Endothelial cell of umbilical vein (primary cell): ENCODE measurements around the gene COL5A3. TPM values are rescaled to one million over a fixed set of nuclear protein-coding genes. Genes with fewer than 3 reads are reported as not detected.

Experiments used
- BruUV-seq: library from RNA; stranded (reverse); fragments of 400-500 nt; replicated peaks from 2 replicates; lab custom pipeline; 2021; lab: Mats Ljungman, UMichigan
- CTCF ChIA-PET: fragments of 300-600, 350-600 bp; sonication (Branson Sonifier 250); formaldehyde crosslinking; loops from one replicate; lab custom pipeline; 2021; ENCODE audit warnings: antibody characterized with exemption, inconsistent platforms; lab: Charles Lee
- POLR2A ChIA-PET: fragments of 300-600, 350-600 bp; sonication (Branson Sonifier 250); formaldehyde crosslinking; loops from one replicate; lab custom pipeline; 2021; ENCODE audit warnings: antibody characterized with exemption, inconsistent platforms; lab: Charles Lee
- DNase-seq: peaks from one replicate; pipeline ENCODE4 v3.0.0-alpha.2; 2011; ENCODE audit warnings: low read depth, low spot score
- FAIRE-seq: peaks from 2 replicates; lab custom pipeline; 2011; peaks lifted over from hg19 to GRCh38; lab: Jason Lieb, UNC
- H2AFZ ChIP-seq: 2 replicates; pipeline ENCODE4 v1.6.0; 2012; ENCODE audit warnings: low read depth, low read length, control low read depth, inconsistent platforms
- H3K27ac ChIP-seq: 2 replicates; pipeline ENCODE4 v1.5.1; 2011; ENCODE audit warnings: low read depth, mild to moderate bottlenecking, control low read depth, low read length, moderate library complexity; ENCODE audit not compliant: insufficient read depth
- H3K27me3 ChIP-seq, 2 experiments: 2 replicates each; pipeline versions ENCODE4 v1.6.0 to v1.6.1; 2011; ENCODE audit warnings: low read length in 2 of 2, mixed read lengths in 1 of 2; ENCODE audit not compliant: control insufficient read depth in 2 of 2, insufficient read depth in 2 of 2
- H3K36me3 ChIP-seq, 2 experiments: 2 replicates in 1 of 2; 3 replicates in 1 of 2; pipeline ENCODE4 v1.5.1; 2011; ENCODE audit warnings: low read length in 2 of 2, mild to moderate bottlenecking in 1 of 2, moderate library complexity in 1 of 2; ENCODE audit not compliant: control insufficient read depth in 2 of 2, insufficient read depth in 2 of 2; ENCODE audit errors: extremely low read depth in 1 of 2
- H3K4me1 ChIP-seq: 3 replicates; pipeline ENCODE4 v1.5.1; 2011; ENCODE audit warnings: mild to moderate bottlenecking, low read length; ENCODE audit not compliant: control insufficient read depth, insufficient read depth; ENCODE audit errors: extremely low read depth
- H3K4me2 ChIP-seq: 2 replicates; pipeline ENCODE4 v1.6.1; 2011; ENCODE audit warnings: low read length, control low read depth, mixed read lengths; ENCODE audit not compliant: insufficient read depth
- H3K4me3 ChIP-seq, 3 experiments: fragments of 200-600 bp in 1 of 3; sonication (generic), shearing (Covaris generic) in 1 of 3; replicated peaks in 1 of 3; 2 replicates each; pipeline ENCODE4 v1.5.1; 2011 to 2016; ENCODE audit warnings: control low read depth in 3 of 3, low read length in 3 of 3, mild to moderate bottlenecking in 2 of 3, inconsistent platforms in 1 of 3, low read depth in 1 of 3, moderate library complexity in 1 of 3; ENCODE audit not compliant: insufficient read depth in 1 of 3
- H3K79me2 ChIP-seq: 2 replicates; pipeline ENCODE4 v1.6.0; 2012; ENCODE audit warnings: low read length, inconsistent platforms; ENCODE audit not compliant: control insufficient read depth, insufficient read depth
- H3K9ac ChIP-seq: replicated peaks from 2 replicates; pipeline ENCODE3; 2011; ENCODE audit warnings: low read length, control low read depth; ENCODE audit not compliant: insufficient read depth; ENCODE audit errors: extremely low read depth
- H3K9me1 ChIP-seq: replicated peaks from 3 replicates; pipeline ENCODE4 v1.6.0; 2011; ENCODE audit warnings: mild to moderate bottlenecking, low read length; ENCODE audit not compliant: control insufficient read depth, insufficient read depth; ENCODE audit errors: extremely low read depth
- H3K9me3 ChIP-seq: replicated peaks from 2 replicates; pipeline ENCODE4 v1.5.1; 2012; ENCODE audit warnings: low read length, inconsistent platforms; ENCODE audit not compliant: control insufficient read depth, insufficient read depth
- H4K20me1 ChIP-seq: replicated peaks from 2 replicates; pipeline ENCODE3; 2011; ENCODE audit warnings: mild to moderate bottlenecking, low read length; ENCODE audit not compliant: control insufficient read depth, insufficient read depth; ENCODE audit errors: extremely low read depth
- EZH2 ChIP-seq: IDR thresholded peaks from 2 replicates; pipeline ENCODE4 v1.6.1; 2012; ENCODE audit warnings: borderline replicate concordance, low read depth, mild to moderate bottlenecking, moderate library complexity, low read length, inconsistent platforms; ENCODE audit not compliant: severe bottlenecking
- FOS ChIP-seq: IDR thresholded peaks from 2 replicates; pipeline ENCODE4 v1.6.1; 2011; ENCODE audit warnings: mild to moderate bottlenecking, low read length, moderate library complexity, borderline replicate concordance; ENCODE audit not compliant: insufficient read depth
- GATA2 ChIP-seq: IDR thresholded peaks from 2 replicates; pipeline ENCODE4 v1.7.0; 2011; ENCODE audit warnings: low read depth, mild to moderate bottlenecking, moderate library complexity, mixed read lengths, low read length; ENCODE audit not compliant: insufficient read length, insufficient read depth
- JUN ChIP-seq: IDR thresholded peaks from 2 replicates; pipeline ENCODE4 v1.6.1; 2011; ENCODE audit warnings: borderline replicate concordance, low read depth; ENCODE audit not compliant: insufficient read length, insufficient read depth
- MYC ChIP-seq: IDR thresholded peaks from one replicate; pipeline ENCODE4 v1.6.1; 2011; ENCODE audit warnings: mild to moderate bottlenecking, low read depth, low read length
- POLR2A ChIP-seq: IDR thresholded peaks from 2 replicates; pipeline ENCODE4 v1.6.1; 2012; ENCODE audit warnings: low read depth, mild to moderate bottlenecking, control low read depth, low read length
- POLR2AphosphoS5 ChIP-seq: IDR thresholded peaks from 2 replicates; pipeline ENCODE4 v1.6.1; 2012; ENCODE audit warnings: low read depth, mild to moderate bottlenecking, control low read depth, low read length, moderate library complexity; ENCODE audit not compliant: insufficient read depth
- dilution Hi-C: fragments of 300-500 bp; cut with MboI; formaldehyde crosslinking; loops from one replicate; pipeline ENCODE4 v1.15.0; 2019; ENCODE audit warnings: low sequenced_read_pairs; ENCODE audit not compliant: extremely low pct_ligation_motif_present
- intact Hi-C: fragments of 100-400 bp; cut with micrococcal nuclease; formaldehyde crosslinking; loops from one replicate; pipeline ENCODE4 v1.10.0; 2022
- polyA plus RNA-seq, 4 experiments: library from polyadenylated mRNA; depleted of rRNA in 3 of 4; stranded (reverse) in 3 of 4; unstranded in 1 of 4; fragments of >200 nt; gene quantifications; 2 replicates each; pipeline versions ENCODE4 v1.2.1 to v1.2.3, GENCODE V29; 2011 to 2012; ENCODE audit warnings: missing spikeins in 1 of 4
- total RNA-seq: library from RNA; stranded (reverse); gene quantifications from 2 replicates; pipeline ENCODE4 v1.2.3, GENCODE V29; 2021
- TF ChIP-seq, protein P1 (sequence below): IDR thresholded peaks from 2 replicates; pipeline ENCODE4 v1.6.1; 2011; ENCODE audit not compliant: insufficient read depth, insufficient read length
- TF ChIP-seq, protein P2 (sequence below), 2 donors: IDR thresholded peaks; 1 replicate in 1 of 2; 2 replicates in 1 of 2; pipeline ENCODE4 v1.5.1; 2011; ENCODE audit warnings: low read length in 2 of 2, mild to moderate bottlenecking in 2 of 2, moderate library complexity in 2 of 2, control low read depth in 1 of 2, inconsistent platforms in 1 of 2, low read depth in 1 of 2; ENCODE audit not compliant: insufficient read depth in 1 of 2; ENCODE audit errors: extremely low read depth in 1 of 2

Gene COL5A3
- total and polyA plus RNA-seq, 2 donors (not counting 3 experiments of a cell fraction or from before 2014, with no cell fraction given), result not detected

DNA sequence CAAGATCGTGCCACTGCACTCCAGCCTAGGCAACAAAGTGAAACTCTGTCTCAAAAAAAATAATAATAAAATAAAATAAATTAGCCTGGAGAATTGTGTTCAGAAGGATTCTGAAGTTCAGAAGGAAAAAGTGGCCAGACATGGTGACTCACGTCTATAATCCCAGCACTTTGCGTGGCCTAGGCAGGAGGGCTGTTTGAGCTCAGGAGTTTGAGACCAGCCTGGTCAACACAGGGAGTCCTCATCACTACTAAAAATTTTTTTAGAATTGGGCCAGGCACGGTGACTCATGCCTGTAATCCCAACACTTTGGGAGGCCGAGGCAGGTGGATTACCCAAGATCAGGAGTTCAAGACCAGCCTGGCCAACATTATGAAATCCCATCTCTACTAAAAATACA is 8.9 kb upstream of the COL5A3 start:
- no peaks in the 10 kb centered on the region for H3K27me3 ChIP-seq
- H3K4me3 ChIP-seq, result no peak overlapping the region
- H3K4me1 ChIP-seq, result no peaks in the 10 kb centered on the region
- dilution Hi-C loops (no loop called here), intact Hi-C loops (no loop called here)
- H3K4me2 ChIP-seq, result no peak overlapping the region
- ChIA-PET POLR2A (no interaction called here), CTCF (interaction anchor here (1.7 to 2.8 kb wide), 2 partner anchors 8 to 19 kb away, joined by 10 read pairs; no protein-coding TSS in a partner anchor)
- FAIRE-seq (no peak), DNase-seq (no peak)
- no peaks in the 10 kb centered on the region for H3K36me3 ChIP-seq
- BruUV-seq, result no TSS peak
- no peaks in the 10 kb centered on the region for H3K9me1 ChIP-seq
- H2AFZ ChIP-seq, result no peak overlapping the region
- H3K79me2 ChIP-seq, result no peaks in the 10 kb centered on the region
- TF ChIP-seq FOS (no peak), JUN (no peak), EZH2 (no peak), GATA2 (no peak), POLR2A (no peak), MYC (no peak), POLR2AphosphoS5 (no peak)
- TF ChIP-seq, protein P1, sequence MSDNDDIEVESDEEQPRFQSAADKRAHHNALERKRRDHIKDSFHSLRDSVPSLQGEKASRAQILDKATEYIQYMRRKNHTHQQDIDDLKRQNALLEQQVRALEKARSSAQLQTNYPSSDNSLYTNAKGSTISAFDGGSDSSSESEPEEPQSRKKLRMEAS, result no peak
- TF ChIP-seq, protein P2, sequence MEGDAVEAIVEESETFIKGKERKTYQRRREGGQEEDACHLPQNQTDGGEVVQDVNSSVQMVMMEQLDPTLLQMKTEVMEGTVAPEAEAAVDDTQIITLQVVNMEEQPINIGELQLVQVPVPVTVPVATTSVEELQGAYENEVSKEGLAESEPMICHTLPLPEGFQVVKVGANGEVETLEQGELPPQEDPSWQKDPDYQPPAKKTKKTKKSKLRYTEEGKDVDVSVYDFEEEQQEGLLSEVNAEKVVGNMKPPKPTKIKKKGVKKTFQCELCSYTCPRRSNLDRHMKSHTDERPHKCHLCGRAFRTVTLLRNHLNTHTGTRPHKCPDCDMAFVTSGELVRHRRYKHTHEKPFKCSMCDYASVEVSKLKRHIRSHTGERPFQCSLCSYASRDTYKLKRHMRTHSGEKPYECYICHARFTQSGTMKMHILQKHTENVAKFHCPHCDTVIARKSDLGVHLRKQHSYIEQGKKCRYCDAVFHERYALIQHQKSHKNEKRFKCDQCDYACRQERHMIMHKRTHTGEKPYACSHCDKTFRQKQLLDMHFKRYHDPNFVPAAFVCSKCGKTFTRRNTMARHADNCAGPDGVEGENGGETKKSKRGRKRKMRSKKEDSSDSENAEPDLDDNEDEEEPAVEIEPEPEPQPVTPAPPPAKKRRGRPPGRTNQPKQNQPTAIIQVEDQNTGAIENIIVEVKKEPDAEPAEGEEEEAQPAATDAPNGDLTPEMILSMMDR (IDR thresholded peaks at IDR 0.05; ENCODE audit: extremely low read depth in 1 of 2, insufficient read depth in 1 of 2, low read depth in 1 of 2, low read length in 2 of 2), result no peak
- no peaks in the 10 kb centered on the region for H4K20me1 ChIP-seq
- no peaks in the 10 kb centered on the region for H3K9me3 ChIP-seq
- H3K9ac ChIP-seq, result no peak overlapping the region
- no peak overlapping the region for H3K27ac ChIP-seq
